H1 (cell line): ENCODE measurements around the gene SKIC3. TPM values are rescaled to one million over a fixed set of nuclear protein-coding genes. Genes with fewer than 3 reads are reported as not detected.

Experiments
- CTCF ChIA-PET: fragments of 300-600 bp; sonication (Branson Sonifier 250); formaldehyde crosslinking; loops from one replicate; lab custom pipeline; 2021; ENCODE audit not compliant: partially characterized antibody; lab: Charles Lee
- POLR2A ChIA-PET: fragments of 300-600 bp; sonication (Branson Sonifier 250); formaldehyde crosslinking; loops from one replicate; lab custom pipeline; 2021; ENCODE audit warnings: inconsistent platforms; ENCODE audit not compliant: partially characterized antibody; lab: Charles Lee
- DNase-seq, 2 experiments: peaks; one replicate each; pipeline versions ENCODE4 v3.0.0 to v3.0.0-alpha.2; 2010 to 2022; ENCODE audit warnings: low spot score in 2 of 2, low read depth in 1 of 2, mixed read lengths in 1 of 2
- FAIRE-seq: peaks from 2 replicates; lab custom pipeline; 2011; peaks lifted over from hg19 to GRCh38; lab: Jason Lieb, UNC
- H2AFZ ChIP-seq: 2 replicates; pipeline ENCODE4 v1.8.1; 2012; ENCODE audit warnings: low read length, inconsistent platforms
- H2AK5ac ChIP-seq: 2 replicates; pipeline ENCODE4 v1.6.1; 2013; ENCODE audit warnings: low read depth, low read length
- H2BK120ac ChIP-seq: replicated peaks from 2 replicates; pipeline ENCODE3; 2013; ENCODE audit warnings: low read depth, low read length, inconsistent platforms
- H2BK12ac ChIP-seq: 2 replicates; pipeline ENCODE4 v1.6.1; 2013; ENCODE audit warnings: low read depth, low read length
- H2BK15ac ChIP-seq: 2 replicates; pipeline ENCODE4 v1.6.1; 2013; ENCODE audit warnings: low read length
- H2BK20ac ChIP-seq: 2 replicates; pipeline ENCODE4 v1.6.1; 2013; ENCODE audit warnings: low read length
- H2BK5ac ChIP-seq: 2 replicates; pipeline ENCODE4 v1.6.1; 2013; ENCODE audit warnings: low read depth, low read length
- H3K14ac ChIP-seq: 2 replicates; pipeline ENCODE4 v1.6.1; 2013; ENCODE audit warnings: inconsistent platforms; ENCODE audit not compliant: insufficient read length
- H3K18ac ChIP-seq: 2 replicates; pipeline ENCODE4 v1.6.1; 2013; ENCODE audit warnings: low read length; ENCODE audit errors: extremely low read depth
- H3K23ac ChIP-seq: 2 replicates; pipeline ENCODE4 v1.6.1; 2013; ENCODE audit warnings: inconsistent platforms; ENCODE audit not compliant: insufficient read length
- H3K23me2 ChIP-seq: 2 replicates; pipeline ENCODE4 v1.6.1; 2013; ENCODE audit warnings: low read depth, low read length
- H3K27ac ChIP-seq: 2 replicates; pipeline ENCODE4 v1.6.1; 2011; ENCODE audit warnings: low read depth, low read length, inconsistent platforms
- H3K27me3 ChIP-seq, 4 experiments: replicated peaks in 1 of 4; 1 replicate in 1 of 4; 2 replicates in 3 of 4; pipeline versions ENCODE4 v1.6.1 to v1.8.1; 2011 to 2013; ENCODE audit warnings: low read length in 3 of 4, mild to moderate bottlenecking in 3 of 4, inconsistent platforms in 2 of 4, mixed read lengths in 2 of 4, moderate library complexity in 1 of 4; ENCODE audit not compliant: control insufficient read depth in 3 of 4, insufficient read depth in 3 of 4; ENCODE audit errors: extremely low read depth in 1 of 4
- H3K36me3 ChIP-seq, 4 experiments: 2 replicates each; pipeline versions ENCODE4 v1.6.1 to v1.8.1; 2011 to 2013; ENCODE audit warnings: mild to moderate bottlenecking in 4 of 4, low read length in 3 of 4, moderate library complexity in 2 of 4, control low read depth in 1 of 4, inconsistent platforms in 1 of 4; ENCODE audit not compliant: insufficient read depth in 4 of 4, control insufficient read depth in 2 of 4
- H3K4ac ChIP-seq: replicated peaks from 2 replicates; pipeline ENCODE3; 2013; ENCODE audit warnings: low read length, low read depth, mixed read lengths, inconsistent platforms; ENCODE audit not compliant: insufficient read length
- H3K4me1 ChIP-seq, 4 experiments: replicated peaks in 1 of 4; 1 replicate in 1 of 4; 2 replicates in 3 of 4; pipeline versions ENCODE4 v1.6.1 to v1.8.1; 2011 to 2013; ENCODE audit warnings: low read length in 3 of 4, inconsistent platforms in 2 of 4, mixed read lengths in 1 of 4; ENCODE audit not compliant: insufficient read depth in 4 of 4, control insufficient read depth in 3 of 4
- H3K4me2 ChIP-seq, 2 experiments: 2 replicates each; pipeline versions ENCODE4 v1.6.1 to v1.8.1; 2011 to 2013; ENCODE audit warnings: low read depth in 2 of 2, low read length in 2 of 2, control low read depth in 1 of 2, inconsistent platforms in 1 of 2, mild to moderate bottlenecking in 1 of 2; ENCODE audit not compliant: insufficient read depth in 1 of 2
- H3K4me3 ChIP-seq, 4 experiments: fragments of 200-600, 300-600 bp in 1 of 4; sonication (generic), shearing (Covaris generic), sonication (Bioruptor Twin) in 1 of 4; 2 replicates each; pipeline versions ENCODE4 v1.5.1 to v1.8.1; 2011 to 2016; ENCODE audit warnings: low read length in 4 of 4, low read depth in 3 of 4, control low read depth in 2 of 4, inconsistent platforms in 2 of 4, mild to moderate bottlenecking in 2 of 4, mixed read lengths in 1 of 4, moderate library complexity in 1 of 4; ENCODE audit not compliant: insufficient read depth in 2 of 4; ENCODE audit errors: extremely low read depth in 1 of 4
- H3K56ac ChIP-seq: replicated peaks from 2 replicates; pipeline ENCODE3; 2013; ENCODE audit warnings: low read depth, mild to moderate bottlenecking, mixed read lengths, low read length, inconsistent platforms; ENCODE audit not compliant: insufficient read length
- H3K79me1 ChIP-seq: 2 replicates; pipeline ENCODE4 v1.6.1; 2013; ENCODE audit warnings: low read depth, low read length, control low read depth
- H3K79me2 ChIP-seq, 2 experiments: 2 replicates each; pipeline versions ENCODE4 v1.6.1 to v1.8.1; 2012 to 2013; ENCODE audit warnings: low read length in 2 of 2, mild to moderate bottlenecking in 2 of 2, inconsistent platforms in 1 of 2; ENCODE audit not compliant: insufficient read depth in 2 of 2, control insufficient read depth in 1 of 2
- H3K9ac ChIP-seq, 4 experiments: replicated peaks in 1 of 4; 1 replicate in 1 of 4; 2 replicates in 3 of 4; pipeline versions ENCODE4 v1.6.1 to v1.8.1; 2011 to 2013; ENCODE audit warnings: low read depth in 3 of 4, low read length in 3 of 4, control low read depth in 2 of 4, mild to moderate bottlenecking in 2 of 4, moderate library complexity in 2 of 4, inconsistent platforms in 1 of 4; ENCODE audit errors: extremely low read depth in 1 of 4
- H3K9me3 ChIP-seq, 2 experiments: 2 replicates each; pipeline versions ENCODE4 v1.6.1 to v1.8.1; 2012 to 2013; ENCODE audit warnings: mild to moderate bottlenecking in 2 of 2, moderate library complexity in 2 of 2, control low read depth in 1 of 2, inconsistent platforms in 1 of 2, low read depth in 1 of 2, low read length in 1 of 2, mixed read lengths in 1 of 2; ENCODE audit not compliant: insufficient read depth in 2 of 2
- H4K20me1 ChIP-seq, 2 experiments: replicated peaks in 1 of 2; 2 replicates each; pipeline versions ENCODE3 to v1.8.1; 2011 to 2013; ENCODE audit warnings: inconsistent platforms in 2 of 2, low read length in 2 of 2, mild to moderate bottlenecking in 1 of 2; ENCODE audit not compliant: insufficient read depth in 2 of 2, control insufficient read depth in 1 of 2
- H4K5ac ChIP-seq: 2 replicates; pipeline ENCODE4 v1.6.1; 2013; ENCODE audit warnings: low read length, low read depth, mixed read lengths, inconsistent platforms; ENCODE audit not compliant: insufficient read length
- H4K8ac ChIP-seq: 2 replicates; pipeline ENCODE4 v1.8.0; 2013; ENCODE audit warnings: mild to moderate bottlenecking, moderate library complexity, low read length, inconsistent platforms; ENCODE audit not compliant: insufficient read depth; ENCODE audit errors: extremely low read depth
- H4K91ac ChIP-seq: replicated peaks from 2 replicates; pipeline ENCODE3; 2013; ENCODE audit warnings: low read length, mixed read lengths, inconsistent platforms; ENCODE audit not compliant: insufficient read length
- RNF2 ChIP-seq: fragments of 200-900, 300-1000 bp; sonication (generic); IDR thresholded peaks from 2 replicates; pipeline ENCODE4 v1.7.1; 2016; ENCODE audit warnings: borderline replicate concordance, low read depth, mild to moderate bottlenecking, antibody characterized with exemption, low read length; ENCODE audit not compliant: poor library complexity, severe bottlenecking; ENCODE audit errors: missing control alignments
- SP2 ChIP-seq: IDR thresholded peaks from 2 replicates; pipeline ENCODE4 v1.6.1; 2012; ENCODE audit warnings: mild to moderate bottlenecking, low read length, inconsistent platforms
- WGBS, 2 experiments: shearing (Covaris generic) in 1 of 2; methylation state at CpG; one replicate each; pipeline versions ENCODE4 v1.1.6 to v1.1.7; 2013 to 2015; ENCODE audit warnings: low lambda C conversion rate in 2 of 2, mixed read lengths in 2 of 2, inconsistent platforms in 1 of 2, low coverage in 1 of 2, missing lambda C conversion rate in 1 of 2; ENCODE audit not compliant: insufficient replicate concordance in 2 of 2, insufficient coverage in 1 of 2, insufficient read length in 1 of 2; ENCODE audit errors: extremely low coverage in 1 of 2, missing lambda C conversion rate in 1 of 2; 5-methylcytosine and 5-hydroxymethylcytosine counted together
- polyA plus RNA-seq, 7 experiments: library from polyadenylated mRNA; depleted of rRNA in 3 of 7; stranded (reverse) in 5 of 7; unstranded in 2 of 7; fragments of >200 nt in 5 of 7; fragments of 200-250 nt in 2 of 7; gene quantifications; 1 replicate in 5 of 7; 2 replicates in 1 of 7; 4 replicates in 1 of 7; pipeline versions ENCODE4 v1.2.1 to v1.2.3, GENCODE V29; 2011 to 2013; ENCODE audit warnings: missing spikeins in 2 of 7, mixed read lengths in 2 of 7
- total RNA-seq: library from RNA; stranded (reverse); fragmentation: NEBNext Ultra II Directional; extraction: Animal tissue kit (Norgen Biotek cat#: 25700); gene quantifications from 2 replicates; pipeline ENCODE4 v1.2.1, GENCODE V29; 2021

The SKIC3 gene
- total and polyA plus RNA-seq, 2 of the 8 experiments (the other 6 are each of a cell fraction or from before 2014, with no cell fraction given), result 13.7 to 53.7 TPM

GRCh38 chr5:95572016-95572415 lies 17.2 kb upstream of the SKIC3 start:
- TF ChIP-seq SP2, result no peak
- TF ChIP-seq RNF2, result no peak
- TF ChIP-seq, all 59 proteins: peak for 0
- Histone ChIP-seq H2BK120ac (no peak overlapping the region), H3K27me3 (no peaks in the 10 kb centered on the region), H2AK5ac (no peak overlapping the region), H3K9ac (no peak overlapping the region), H2AFZ (no peak overlapping the region), H3K27ac (no peak overlapping the region), H2BK15ac (no peak overlapping the region), H3K23me2 (no peaks in the 10 kb centered on the region), H3K18ac (no peak overlapping the region), H2BK5ac (no peak overlapping the region), H3K79me2 (no peaks in the 10 kb centered on the region), H3K14ac (no peak overlapping the region), H4K91ac (no peak overlapping the region), H3K4me1 (no peaks in the 10 kb centered on the region), H3K4me2 (no peak overlapping the region), H3K4me3 (no peak overlapping the region), H3K23ac (no peak overlapping the region), H3K4ac (no peak overlapping the region), H4K5ac (no peak overlapping the region), H3K36me3 (peaks cover 0 to 4% (median 0%) of the 10 kb centered on the region in 4 experiments; a peak in 2 of 8 replicates), H3K56ac (no peak overlapping the region), H3K79me1 (no peaks in the 10 kb centered on the region), H4K20me1 (peaks cover 0 to 2% of the 10 kb centered on the region in 2 experiments), H3K9me3 (no peaks in the 10 kb centered on the region), H2BK12ac (no peak overlapping the region), H4K8ac (no peak overlapping the region), H2BK20ac (no peak overlapping the region)
- ChIA-PET CTCF (no interaction called here), POLR2A (no interaction called here)
- FAIRE-seq (no peak), DNase-seq (no peak)
- WGBS, 2 experiments, result 94% methylated on average over 2 of the region's 2 CpGs; no CpG with 5 or more reads in 1 of the 2 experiments
